Activated naive CD4-positive, alpha-beta T cell treated with anti-CD3 and anti-CD28 coated beads, Interleukin-2, amount 10 ng/mL, durations not matched to agents 7 days and 5 days (primary cell): ENCODE measurements around the gene ADAR.
A peak's percentile ranks its signal among the peaks of the same experiment; 100 is the strongest.
"Not testable (repeated sequence)": the region's sequence is repeated elsewhere in the genome, so short reads cannot be mapped to it uniquely, and the experiment has no call there.

ENCODE experiments used
- CTCF ChIA-PET: fragments of 350-600 bp; sonication (Branson Sonifier 250); formaldehyde crosslinking; loops from one replicate; lab custom pipeline; 2021; ENCODE audit warnings: antibody characterized with exemption; lab: Charles Lee
- DNase-seq: peaks from one replicate; pipeline ENCODE4 v3.0.0-alpha.2; 2020
- H3K27ac Mint-ChIP-seq: one replicate; pipeline ENCODE4 v1.8.0; 2021; ENCODE audit warnings: mild to moderate bottlenecking, moderate library complexity, mixed read lengths
- H3K27me3 Mint-ChIP-seq: one replicate; pipeline ENCODE4 v1.8.0; 2021; ENCODE audit warnings: mild to moderate bottlenecking, mixed read lengths
- H3K36me3 Mint-ChIP-seq: one replicate; pipeline ENCODE4 v1.8.0; 2021; ENCODE audit warnings: mixed read lengths
- H3K4me1 Mint-ChIP-seq: one replicate; pipeline ENCODE4 v1.8.0; 2021; ENCODE audit warnings: mixed read lengths
- H3K4me3 Mint-ChIP-seq: one replicate; pipeline ENCODE4 v1.8.0; 2021; ENCODE audit warnings: mild to moderate bottlenecking, moderate library complexity, mixed read lengths
- H3K9me3 Mint-ChIP-seq: one replicate; pipeline ENCODE4 v1.8.0; 2021; ENCODE audit warnings: mixed read lengths

The ADAR gene

GRCh38 chr1:154607609-154608396 lies at the start of gene ADAR:
ADAR (minus strand) TSS chr1:154608186; CDS start chr1:154608006, 180 bp downstream.
- peaks cover 31% of the 10 kb centered on the region for H3K36me3 Mint-ChIP-seq
- peak within 1 kb of the TSS; percentile 96 for H3K27ac Mint-ChIP-seq
- CTCF ChIA-PET: interaction anchor here (0.9 to 2.5 kb wide), 2 partner anchors 13 to 20 kb away, joined by 3 to 7 read pairs; no protein-coding TSS in a partner anchor

GRCh38 chr1:154657556-154657955 lies 49.6 kb upstream of the ADAR start:
- Mint-ChIP-seq H3K4me3 (no peak overlapping the region), H3K9me3 (no peaks in the 10 kb centered on the region), H3K27me3 (peaks cover 49% of the 10 kb centered on the region), H3K4me1 (no peaks in the 10 kb centered on the region), H3K36me3 (no peaks in the 10 kb centered on the region), H3K27ac (no peak overlapping the region)
- no peak for DNase-seq
- CTCF ChIA-PET: interaction anchor here (0.7 to 1.5 kb wide), 4 partner anchors 10 to 225 kb away, joined by 3 to 5 read pairs (median 3); no protein-coding TSS in a partner anchor

More at GRCh38 chr1:154607609-154608396, at the start of gene ADAR:
- Mint-ChIP-seq H3K4me1 (peaks cover 80% of the 10 kb centered on the region), H3K27me3 (no peaks in the 10 kb centered on the region), H3K4me3 (peak within 1 kb of the TSS; percentile 93), H3K9me3 (no peaks in the 10 kb centered on the region)
- peak; percentile 96 for DNase-seq

- no peaks in the 10 kb centered on the region for H3K9me3 Mint-ChIP-seq
- DNase-seq: no peak
- no peak overlapping the region for H3K4me3 Mint-ChIP-seq
- CTCF ChIA-PET: no interaction called here
- H3K4me1 Mint-ChIP-seq: no peaks in the 10 kb centered on the region
- H3K36me3 Mint-ChIP-seq: no peaks in the 10 kb centered on the region
- H3K27me3 Mint-ChIP-seq: peaks cover 49% of the 10 kb centered on the region
- no peak overlapping the region for H3K27ac Mint-ChIP-seq
Observed at GRCh38 chr1:154652893-154653292, 44.9 kb upstream of the ADAR start.

- CTCF ChIA-PET, H3K36me3 Mint-ChIP-seq: not testable (repeated sequence)
Observed at GRCh38 chr1:154644724-154645123, 36.7 kb upstream of the ADAR start.

GRCh38 chr1:154641534-154641933 lies 33.5 kb upstream of the ADAR start:
- H3K4me3 Mint-ChIP-seq: no peak overlapping the region
- H3K4me1 Mint-ChIP-seq: no peaks in the 10 kb centered on the region
- peaks cover 2% of the 10 kb centered on the region for H3K9me3 Mint-ChIP-seq
- CTCF ChIA-PET: interaction anchor here (0.9 kb wide), 1 partner anchor 28 kb away, joined by 3 read pairs; no protein-coding TSS in a partner anchor
- H3K27me3 Mint-ChIP-seq: peaks cover 47% of the 10 kb centered on the region
- H3K36me3 Mint-ChIP-seq: no peaks in the 10 kb centered on the region
- no peak for DNase-seq
- no peak overlapping the region for H3K27ac Mint-ChIP-seq

More at GRCh38 chr1:154644724-154645123, 36.7 kb upstream of the ADAR start:
- not testable (repeated sequence) for H3K4me3 Mint-ChIP-seq, DNase-seq, H3K4me1 Mint-ChIP-seq, H3K27ac Mint-ChIP-seq, H3K9me3 Mint-ChIP-seq
- H3K27me3 Mint-ChIP-seq: peaks cover 15% of the 10 kb centered on the region

- no peak for DNase-seq
- Mint-ChIP-seq H3K27me3 (peaks cover 62% of the 10 kb centered on the region), H3K27ac (no peak overlapping the region), H3K9me3 (peaks cover 2% of the 10 kb centered on the region), H3K36me3 (no peaks in the 10 kb centered on the region), H3K4me1 (no peaks in the 10 kb centered on the region), H3K4me3 (no peak overlapping the region)
- CTCF ChIA-PET: no interaction called here
Observed at GRCh38 chr1:154639876-154640275, 31.9 kb upstream of the ADAR start.

GRCh38 chr1:154635171-154635570 lies 27.2 kb upstream of the ADAR start:
- H3K9me3 Mint-ChIP-seq: no peaks in the 10 kb centered on the region
- no peak overlapping the region for H3K4me3 Mint-ChIP-seq
- CTCF ChIA-PET: no interaction called here
- H3K27ac Mint-ChIP-seq: no peak overlapping the region
- H3K36me3 Mint-ChIP-seq: no peaks in the 10 kb centered on the region
- H3K4me1 Mint-ChIP-seq: no peaks in the 10 kb centered on the region
- no peak for DNase-seq
- peaks cover 72% of the 10 kb centered on the region for H3K27me3 Mint-ChIP-seq

- no peak overlapping the region for H3K27ac Mint-ChIP-seq
- no peak overlapping the region for H3K4me3 Mint-ChIP-seq
- CTCF ChIA-PET: interaction anchor here (0.8 kb wide), 1 partner anchor 249 kb away, joined by 4 read pairs; no protein-coding TSS in a partner anchor
Observed at GRCh38 chr1:154629675-154630073, 21.7 kb upstream of the ADAR start.

GRCh38 chr1:154629061-154629674 lies 21.2 kb upstream of the ADAR start:
- H3K4me3 Mint-ChIP-seq: peak overlapping the region; percentile 52
- H3K27ac Mint-ChIP-seq: peak overlapping the region; percentile 99
- H3K27me3 Mint-ChIP-seq: peaks cover 22% of the 10 kb centered on the region
- H3K4me1 Mint-ChIP-seq: peaks cover 30% of the 10 kb centered on the region
- no peak for DNase-seq
- peaks cover 10% of the 10 kb centered on the region for H3K9me3 Mint-ChIP-seq
- CTCF ChIA-PET: interaction anchor here (0.8 kb wide), 1 partner anchor 249 kb away, joined by 4 read pairs; no protein-coding TSS in a partner anchor
- H3K36me3 Mint-ChIP-seq: peaks cover 20% of the 10 kb centered on the region

More at GRCh38 chr1:154629675-154630073, 21.7 kb upstream of the ADAR start:
- H3K27me3 Mint-ChIP-seq: peaks cover 25% of the 10 kb centered on the region
- no peak for DNase-seq
- H3K9me3 Mint-ChIP-seq: peaks cover 10% of the 10 kb centered on the region
- H3K36me3 Mint-ChIP-seq: peaks cover 16% of the 10 kb centered on the region
- H3K4me1 Mint-ChIP-seq: peaks cover 25% of the 10 kb centered on the region

GRCh38 chr1:154628121-154628405 lies 20.1 kb upstream of the ADAR start:
- DNase-seq: no peak
- CTCF ChIA-PET: interaction anchor here (1.8 kb wide), 1 partner anchor 19 kb away, joined by 7 read pairs; the partner anchor contains the start of gene ADAR
- Mint-ChIP-seq H3K27ac (peak overlapping the region; percentile 99), H3K4me1 (peaks cover 35% of the 10 kb centered on the region), H3K9me3 (peaks cover 10% of the 10 kb centered on the region), H3K36me3 (peaks cover 20% of the 10 kb centered on the region), H3K4me3 (peak overlapping the region; percentile 98), H3K27me3 (peaks cover 19% of the 10 kb centered on the region)

- peaks cover 10% of the 10 kb centered on the region for H3K9me3 Mint-ChIP-seq
- CTCF ChIA-PET: interaction anchor here (1.8 to 1.9 kb wide), 2 partner anchors 18 to 23 kb away, joined by 5 to 7 read pairs; partner anchors contain the start of gene ADAR
- peak overlapping the region; percentile 99 for H3K27ac Mint-ChIP-seq
- DNase-seq: peak; percentile 95
- peaks cover 14% of the 10 kb centered on the region for H3K27me3 Mint-ChIP-seq
- H3K4me1 Mint-ChIP-seq: peaks cover 41% of the 10 kb centered on the region
- H3K4me3 Mint-ChIP-seq: peak overlapping the region; percentile 98
- peaks cover 23% of the 10 kb centered on the region for H3K36me3 Mint-ChIP-seq
Observed at GRCh38 chr1:154627257-154628120, 19.5 kb upstream of the ADAR start.

- DNase-seq: peak; percentile 36
- Mint-ChIP-seq H3K27ac (peak overlapping the region; percentile 99), H3K36me3 (peaks cover 27% of the 10 kb centered on the region)
Observed at GRCh38 chr1:154626456-154627256, 18.7 kb upstream of the ADAR start.

More at GRCh38 chr1:154626456-154627256, 18.7 kb upstream of the ADAR start:
- peak overlapping the region; percentile 98 for H3K4me3 Mint-ChIP-seq
- peaks cover 10% of the 10 kb centered on the region for H3K9me3 Mint-ChIP-seq
- peaks cover 49% of the 10 kb centered on the region for H3K4me1 Mint-ChIP-seq
- H3K27me3 Mint-ChIP-seq: peaks cover 9% of the 10 kb centered on the region
- CTCF ChIA-PET: interaction anchor here (1.0 to 1.9 kb wide), 3 partner anchors 17 to 22 kb away, joined by 4 to 7 read pairs (median 5); partner anchors contain the start of gene ADAR
